ENCODE results near the gene MRNIP. TPM values are rescaled to one million over a fixed set of nuclear protein-coding genes. Genes with fewer than 3 reads are reported as not detected.

MRNIP gene
- polyA plus RNA-seq, 12 donors: 11.6 to 31.1 (median 15.3) TPM; not detected in 1

GRCh38 chr5:179890751-179891682 lies 32.4 kb upstream of the MRNIP start:
- no peak for DNase-seq

GRCh38 chr5:179889885-179890284 lies 31.3 kb upstream of the MRNIP start:
- DNase-seq: no peak

- DNase-seq: no peak
Observed at GRCh38 chr5:179887802-179888201, 29.2 kb upstream of the MRNIP start.

GRCh38 chr5:179887095-179887494 lies 28.5 kb upstream of the MRNIP start:
- DNase-seq: no peak

- no peak for DNase-seq
Observed at GRCh38 chr5:179886190-179886911, 27.7 kb upstream of the MRNIP start.

GRCh38 chr5:179885491-179886090 lies 27.0 kb upstream of the MRNIP start:
- no peak for DNase-seq

GRCh38 chr5:179883163-179883562 lies 24.5 kb upstream of the MRNIP start:
- no peak for DNase-seq

- DNase-seq: no peak
Observed at GRCh38 chr5:179882338-179882737, 23.7 kb upstream of the MRNIP start.

GRCh38 chr5:179880848-179881590 lies 22.4 kb upstream of the MRNIP start:
- no peak for DNase-seq

GRCh38 chr5:179880066-179880650 lies 21.5 kb upstream of the MRNIP start:
- no peak for DNase-seq

- DNase-seq: no peak
Observed at GRCh38 chr5:179879690-179880010, 21.0 kb upstream of the MRNIP start.

- DNase-seq: no peak
Observed at GRCh38 chr5:179879003-179879689, 20.5 kb upstream of the MRNIP start.

GRCh38 chr5:179878222-179879002 lies 19.8 kb upstream of the MRNIP start:
- DNase-seq: no peak

GRCh38 chr5:179876610-179876952 lies 18.0 kb upstream of the MRNIP start:
- DNase-seq: no peak

- DNase-seq: no peak
Observed at GRCh38 chr5:179875741-179876609, 17.4 kb upstream of the MRNIP start.

GRCh38 chr5:179874536-179875292 lies 16.1 kb upstream of the MRNIP start:
- no peak for DNase-seq

- no peak for DNase-seq
Observed at GRCh38 chr5:179874136-179874535, 15.5 kb upstream of the MRNIP start.

- DNase-seq: no peak
Observed at GRCh38 chr5:179873588-179874110, 15.0 kb upstream of the MRNIP start.

All from muscle of arm (tissue), 12 donors.